HG03097 (cell line): ENCODE measurements around the gene CCNY.
"Not testable (repeated sequence)": the region's sequence is repeated elsewhere in the genome, so short reads cannot be mapped to it uniquely, and the experiment has no call there.

Experiments
- ATAC-seq: cut with Tn5 transposase; IDR thresholded peaks from one replicate; pipeline ENCODE4 v1.9.1; 2021; ENCODE audit not compliant: unreplicated experiment, low FRiP score

The CCNY gene

DNA sequence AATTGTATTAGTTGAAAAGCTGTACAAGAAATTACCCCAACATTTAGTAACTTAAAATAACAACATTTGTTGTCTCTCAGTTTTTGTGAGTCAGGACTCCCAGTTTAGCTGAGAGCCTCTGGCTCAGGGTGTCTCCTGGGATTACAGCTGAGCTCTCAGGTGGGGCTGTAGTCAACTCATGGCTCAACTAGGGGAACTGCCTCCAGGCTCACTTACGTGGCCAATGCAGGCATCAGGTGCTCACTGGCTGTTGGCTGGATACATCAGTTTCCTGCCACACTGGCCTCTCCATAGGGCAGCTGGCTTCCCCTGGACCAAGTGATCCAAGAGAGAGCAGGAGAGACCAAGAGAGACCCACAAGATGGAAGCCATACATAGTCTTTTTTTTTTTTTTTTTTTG, 17.5 kb downstream of the CCNY start:
- ATAC-seq: no peak

DNA sequence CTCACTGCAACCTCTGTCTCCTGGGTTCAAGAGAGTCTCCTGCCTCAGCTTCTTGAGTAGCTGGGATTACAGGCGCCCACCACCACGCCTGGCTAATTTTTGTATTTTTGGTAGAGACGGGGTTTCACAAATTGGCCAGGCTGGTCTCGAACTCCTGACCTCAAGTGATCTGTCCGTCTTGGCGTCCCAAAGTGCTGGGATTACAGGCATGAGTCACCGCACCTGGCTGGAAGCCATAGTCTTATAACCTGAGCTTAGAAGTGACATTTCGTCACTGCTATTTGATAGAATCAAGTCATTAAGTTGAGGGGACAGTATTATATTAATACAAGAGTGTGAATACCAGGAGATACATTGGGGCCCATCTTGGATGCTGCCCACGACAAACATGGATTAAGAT, 17.9 kb downstream of the CCNY start:
- ATAC-seq: not testable (repeated sequence)

- peak; percentile 58 for ATAC-seq
These were observed 19.8 kb downstream of the CCNY start for GRCh38 chr10:35355971-35356724.

DNA sequence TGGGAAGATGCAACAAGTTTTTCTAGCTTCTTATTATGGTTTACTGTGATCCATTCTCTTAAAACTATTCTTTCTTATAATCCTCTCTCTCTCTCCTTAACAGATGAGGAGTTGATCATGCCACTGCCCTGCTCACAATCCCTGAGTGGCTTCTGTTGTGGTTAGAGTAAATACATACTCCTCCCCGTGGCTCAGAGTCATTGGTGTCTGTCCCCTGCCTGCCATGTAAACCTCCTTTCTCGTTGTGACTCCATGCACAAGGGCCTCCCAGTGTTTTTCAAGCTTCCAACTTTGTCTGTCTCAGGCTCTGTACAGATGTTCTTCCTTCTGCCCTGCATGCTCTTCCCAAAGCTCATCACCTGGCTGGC, 20.4 kb downstream of the CCNY start:
- no peak for ATAC-seq

DNA sequence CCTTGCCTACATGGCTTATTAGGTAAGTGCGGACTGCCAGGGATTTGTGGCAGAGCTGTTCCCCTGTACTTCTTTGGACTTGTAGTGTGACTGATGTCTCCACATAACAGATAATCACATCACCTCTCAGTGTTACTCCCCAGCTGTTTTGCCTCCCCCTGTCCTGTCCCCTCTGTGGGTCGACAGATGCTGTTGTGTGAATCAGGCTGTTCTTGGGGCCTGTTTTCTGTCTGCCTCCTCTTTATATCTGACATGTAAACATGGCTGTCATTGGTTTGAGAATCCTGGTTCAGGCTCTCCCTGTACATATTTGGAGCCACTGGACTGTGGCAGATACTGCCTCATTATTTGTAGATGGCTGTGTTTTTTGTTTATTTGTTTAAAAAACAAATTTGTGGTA, 22.7 kb downstream of the CCNY start:
- no peak for ATAC-seq

DNA sequence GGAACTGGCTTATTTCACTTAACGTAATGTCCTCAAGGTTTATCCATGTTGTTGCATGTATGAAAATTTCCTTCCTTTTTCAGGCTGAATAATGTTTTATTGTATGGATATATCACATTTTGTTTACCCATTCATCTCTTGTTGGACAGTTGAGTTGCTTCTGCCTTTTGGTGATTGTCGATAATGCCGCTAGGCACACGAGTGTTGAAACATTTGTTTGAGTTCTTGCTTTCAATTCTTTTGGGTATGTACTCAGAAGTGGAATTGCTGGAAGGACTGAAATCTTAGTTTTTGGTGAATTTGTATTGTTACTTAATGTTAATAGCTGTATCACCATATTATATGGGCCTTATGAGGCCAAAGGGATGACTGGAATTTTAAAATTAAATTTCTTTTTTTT, 23.6 kb downstream of the CCNY start:
- no peak for ATAC-seq

DNA sequence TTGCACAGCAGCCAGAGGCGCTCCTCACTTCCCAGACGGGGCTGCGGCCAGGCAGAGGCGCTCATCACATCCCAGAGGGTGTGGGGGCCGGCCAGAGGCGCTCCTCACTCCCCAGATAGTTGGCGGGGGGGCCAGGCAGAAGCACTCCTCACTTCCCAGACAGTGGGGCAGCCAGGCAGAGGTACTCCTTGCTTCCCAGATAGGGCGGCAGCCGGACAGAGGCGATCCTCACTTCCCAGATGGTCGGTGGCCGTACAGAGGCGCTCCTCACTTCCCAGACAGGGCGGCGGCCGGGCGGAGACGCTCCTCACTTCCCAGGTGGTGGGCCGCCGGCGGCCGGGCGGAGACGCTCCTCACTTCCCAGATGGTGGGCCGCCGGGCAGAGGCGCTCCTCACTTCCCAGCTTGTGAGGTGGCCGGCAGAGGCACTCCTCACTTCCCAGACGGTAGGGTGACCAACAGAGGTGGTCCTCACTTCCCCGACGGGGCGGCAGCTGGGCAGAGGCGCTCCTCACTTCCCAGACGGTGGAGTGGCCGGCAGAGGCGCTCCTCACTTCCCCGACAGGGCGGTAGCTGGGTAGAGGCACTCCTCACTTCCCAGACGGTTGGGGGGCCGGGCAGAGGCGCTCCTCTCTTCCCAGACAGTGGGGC, 26.5 kb downstream of the CCNY start:
- ATAC-seq: no peak

- ATAC-seq: no peak
These were observed 27.3 kb downstream of the CCNY start for GRCh38 chr10:35363587-35363986.

GRCh38 chr10:35364808-35365207, 28.5 kb downstream of the CCNY start:
- ATAC-seq: no peak

- no peak for ATAC-seq
These were observed 29.7 kb downstream of the CCNY start for GRCh38 chr10:35365994-35366393.

GRCh38 chr10:35367107-35367859, 31.0 kb downstream of the CCNY start:
- ATAC-seq: no peak

- ATAC-seq: no peak
These were observed 31.7 kb downstream of the CCNY start for GRCh38 chr10:35367982-35368381.

DNA sequence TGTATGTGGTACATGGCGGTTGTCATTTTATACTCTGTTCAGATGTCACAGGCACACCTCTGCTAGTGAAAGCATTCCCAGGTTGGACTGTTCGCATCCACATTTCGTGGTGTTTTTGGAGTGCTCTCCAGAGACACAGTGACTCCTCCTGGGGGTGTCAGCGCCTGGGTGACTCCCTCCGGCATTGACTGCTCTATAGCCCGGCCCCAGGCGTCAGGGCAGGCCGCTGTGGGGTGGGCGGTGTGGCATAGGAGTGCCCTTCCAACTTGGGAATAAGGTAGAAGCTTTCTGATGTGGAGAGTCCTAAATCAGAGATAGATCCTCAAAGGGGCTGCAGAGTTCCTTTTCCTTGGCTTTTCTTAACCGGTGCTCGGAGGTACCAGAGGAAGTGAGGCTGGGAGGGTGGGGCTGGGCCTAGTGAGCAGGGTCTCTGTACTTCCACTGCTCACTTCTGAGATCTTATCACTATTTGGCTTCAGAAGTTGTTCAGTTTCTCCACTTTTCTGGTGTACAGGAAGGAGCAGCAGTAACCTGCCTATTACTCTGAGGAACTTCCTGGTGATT, 32.3 kb downstream of the CCNY start:
- no peak for ATAC-seq

DNA sequence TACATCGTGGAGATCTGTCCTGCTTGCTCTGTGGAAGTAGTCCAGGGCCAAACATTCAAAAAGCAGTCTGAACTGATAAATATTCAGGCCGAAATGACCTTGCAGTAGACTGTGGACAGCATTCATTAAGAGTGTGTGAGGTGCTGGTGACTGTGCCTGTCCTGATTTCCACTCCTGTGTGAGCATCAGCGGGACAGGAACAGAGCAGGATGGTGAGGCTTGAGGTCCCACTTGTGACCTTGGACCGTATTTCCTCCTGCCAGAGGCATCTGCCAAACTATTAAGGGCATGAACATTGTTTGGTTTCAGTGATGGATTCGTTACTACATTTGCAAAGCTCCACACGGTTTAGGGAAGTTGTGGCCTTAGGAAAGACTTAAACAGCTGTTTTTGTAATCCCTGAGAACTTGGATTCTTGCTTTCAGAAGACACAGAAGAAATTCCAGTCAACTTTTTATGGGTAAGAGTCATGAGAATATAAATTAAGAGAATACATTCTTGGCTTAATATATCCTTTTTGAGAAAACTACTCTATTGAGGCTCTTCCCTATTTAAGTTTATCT, 32.8 kb downstream of the CCNY start:
- no peak for ATAC-seq

DNA sequence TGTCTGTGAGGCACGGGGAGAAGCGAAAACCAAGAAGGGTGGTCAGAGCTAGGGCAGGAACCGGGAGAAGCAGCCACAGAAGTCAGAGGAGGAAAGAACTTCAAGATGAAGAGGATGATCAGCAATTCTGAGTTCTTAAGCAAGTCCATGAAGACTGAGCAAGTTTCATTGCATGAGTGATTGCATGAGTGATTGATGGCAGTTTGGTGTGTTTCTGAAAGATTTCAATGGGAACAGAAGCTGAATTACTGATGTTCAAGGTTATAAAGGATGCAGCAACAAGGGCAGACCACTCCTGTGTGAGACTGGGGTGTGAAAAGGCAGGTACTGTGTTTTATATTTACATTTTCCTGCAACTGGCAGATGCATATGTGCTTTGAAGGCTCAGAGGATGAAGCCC, 35.4 kb downstream of the CCNY start:
- ATAC-seq: no peak

GRCh38 chr10:35372329-35372728, 36.0 kb downstream of the CCNY start:
- no peak for ATAC-seq

- ATAC-seq: no peak
These were observed 38.9 kb downstream of the CCNY start for GRCh38 chr10:35375091-35375765.

GRCh38 chr10:35377050-35377728, 40.9 kb downstream of the CCNY start:
- ATAC-seq: no peak

- ATAC-seq: peak; percentile 34
These were observed 42.4 kb downstream of the CCNY start for GRCh38 chr10:35378541-35379210.
